HepG2 (cell line): ENCODE data around the gene MRPL14. TPM values are rescaled to one million over a fixed set of nuclear protein-coding genes. Genes with fewer than 3 reads are reported as not detected.

ENCODE experiments used
- ARNTL ChIP-seq: sonication (generic); formaldehyde crosslinking; IDR thresholded peaks from 2 replicates; pipeline ENCODE4 v1.4.0; 2020; ENCODE audit warnings: mild to moderate bottlenecking, missing genetic modification reagents
- BRF2 ChIP-seq: sonication (generic); formaldehyde crosslinking; IDR thresholded peaks from 2 replicates; pipeline ENCODE4 v1.8.1; 2022; ENCODE audit warnings: mild to moderate bottlenecking, missing genetic modification reagents
- CCAR2 ChIP-seq: fragments of 200-400 bp; formaldehyde crosslinking; optimal IDR thresholded peaks from 2 replicates; pipeline ENCODE3; 2018; ENCODE audit warnings: low read depth, mild to moderate bottlenecking, low read length, moderate library complexity
- CSRNP2 ChIP-seq: sonication (generic); formaldehyde crosslinking; conservative IDR thresholded peaks from 2 replicates; pipeline ENCODE4 v1.8.0; 2022; ENCODE audit warnings: low read depth, missing genetic modification reagents
- E2F2 ChIP-seq: sonication (generic); formaldehyde crosslinking; IDR thresholded peaks from 2 replicates; pipeline ENCODE4 v1.4.0; 2020; ENCODE audit warnings: missing genetic modification reagents, borderline replicate concordance
- EHMT2 ChIP-seq: fragments of 200-600 bp; sonication (generic); IDR thresholded peaks from 2 replicates; pipeline ENCODE4 v1.7.0; 2017; ENCODE audit warnings: antibody characterized with exemption, low read depth, low read length, borderline replicate concordance
- MAFK ChIP-seq, 2 experiments: IDR thresholded peaks in 1 of 2; conservative IDR thresholded peaks in 1 of 2; 2 replicates each; pipeline ENCODE4 v1.6.1; 2011; ENCODE audit warnings: improper control_type of control experiment in 2 of 2, low read length in 2 of 2
- MEIS2 ChIP-seq: sonication (generic); formaldehyde crosslinking; IDR thresholded peaks from 2 replicates; pipeline ENCODE4 v1.9.0; 2021; ENCODE audit warnings: mild to moderate bottlenecking, missing genetic modification reagents
- RBM22 ChIP-seq: fragments of 200-400 bp; formaldehyde crosslinking; optimal IDR thresholded peaks from 2 replicates; pipeline ENCODE3; 2017; ENCODE audit warnings: mild to moderate bottlenecking, low read length, moderate library complexity
- RFXAP ChIP-seq: sonication (generic); formaldehyde crosslinking; IDR thresholded peaks from 2 replicates; pipeline ENCODE4 v1.4.0; 2020; ENCODE audit warnings: missing genetic modification reagents, borderline replicate concordance
- SIN3A ChIP-seq: IDR thresholded peaks from 2 replicates; pipeline ENCODE4 v1.6.1; 2011; ENCODE audit warnings: low read depth, mild to moderate bottlenecking, control low read depth, low read length, borderline replicate concordance
- TEAD2 ChIP-seq: sonication (generic); formaldehyde crosslinking; IDR thresholded peaks from 2 replicates; pipeline ENCODE4 v1.9.0; 2021; ENCODE audit warnings: missing genetic modification reagents
- ZFP91 ChIP-seq: sonication (generic); formaldehyde crosslinking; IDR thresholded peaks from 2 replicates; pipeline ENCODE4 v1.9.0; 2022; ENCODE audit warnings: missing genetic modification reagents, mild to moderate bottlenecking, borderline replicate concordance
- ZNF276 ChIP-seq: sonication (generic); formaldehyde crosslinking; IDR thresholded peaks from 2 replicates; pipeline ENCODE4 v1.4.0; 2020; ENCODE audit warnings: mild to moderate bottlenecking, low read depth, missing genetic modification reagents
- ZNF280D ChIP-seq: sonication (generic); formaldehyde crosslinking; IDR thresholded peaks from 2 replicates; pipeline ENCODE4 v1.5.1; 2020; ENCODE audit warnings: mild to moderate bottlenecking, missing genetic modification reagents
- ZNF557 ChIP-seq: sonication (generic); formaldehyde crosslinking; IDR thresholded peaks from 2 replicates; pipeline ENCODE4 v1.4.0; 2020; ENCODE audit warnings: missing genetic modification reagents
- ZNF703 ChIP-seq: sonication (generic); formaldehyde crosslinking; IDR thresholded peaks from 2 replicates; pipeline ENCODE4 v1.5.1; 2020; ENCODE audit warnings: missing genetic modification reagents, mild to moderate bottlenecking, moderate library complexity, borderline replicate concordance
- ZNF781 ChIP-seq: sonication (generic); formaldehyde crosslinking; IDR thresholded peaks from 2 replicates; pipeline ENCODE4 v1.5.1; 2020; ENCODE audit warnings: borderline replicate concordance, mild to moderate bottlenecking, missing genetic modification reagents; ENCODE audit errors: not compliant biosample characterization
- polyA plus RNA-seq, 8 experiments: library from polyadenylated mRNA; depleted of rRNA in 3 of 8; stranded (reverse) in 7 of 8; unstranded in 1 of 8; fragments of >200 nt; fragmentation: Illumina TruSeq in 4 of 8; extraction: Trizol in 4 of 8; gene quantifications; 2 replicates each; pipeline versions ENCODE4 v1.2.1 to v1.2.3, GENCODE V29; 2011 to 2016; ENCODE audit warnings: low read depth in 4 of 8, missing spikeins in 1 of 8, mixed read lengths in 1 of 8; ENCODE audit not compliant: insufficient read depth in 1 of 8
- total RNA-seq, 5 experiments: library from RNA; depleted of rRNA; stranded (reverse); fragments of >200 nt; fragmentation: Illumina TruSeq; extraction: Trizol; gene quantifications; 2 replicates each; pipeline ENCODE4 v1.2.3, GENCODE V29; 2016; ENCODE audit warnings: low read depth in 1 of 5

MRPL14 gene
- total and polyA plus RNA-seq, 2 of the 13 experiments (the other 11 are each of a cell fraction or from before 2014, with no cell fraction given), result 157 to 178 TPM

GRCh38 chr6:44096612-44097011 is 30.6 kb downstream of the MRPL14 start (continued):
- no peak; the same call in 1 of the 2 replicates for TF ChIP-seq ZFP91 (CRISPR knock-in tag)
- TF ChIP-seq ZNF557, result no peak
- TF ChIP-seq E2F2 (CRISPR knock-in tag), result no peak
- no peak for TF ChIP-seq EHMT2
- no peak for TF ChIP-seq BRF2 (CRISPR knock-in tag)
- TF ChIP-seq ZNF781 (CRISPR knock-in tag), result no peak
- TF ChIP-seq MAFK (conservative IDR thresholded peaks at IDR 0.05 in 1 of 2, IDR thresholded peaks at IDR 0.05 in 1 of 2; ENCODE audit: low read length in 2 of 2), result peak in 1 of 2 experiments; percentile 33; a peak in 1 of 4 replicates
- TF ChIP-seq MEIS2 (CRISPR knock-in tag), result no peak; the same call in 1 of the 2 replicates
- no peak for TF ChIP-seq CCAR2
- no peak for TF ChIP-seq ZNF276
- TF ChIP-seq RBM22, result no peak
- TF ChIP-seq SIN3A, result no peak
- no peak; the same call in 1 of the 2 replicates for TF ChIP-seq ZNF280D (CRISPR knock-in tag)
- no peak for TF ChIP-seq ZNF703
- no peak for TF ChIP-seq CSRNP2 (CRISPR knock-in tag)
- TF ChIP-seq TEAD2 (CRISPR knock-in tag), result no peak
- no peak for TF ChIP-seq ARNTL
- TF ChIP-seq RFXAP (CRISPR knock-in tag), result no peak; the same call in 1 of the 2 replicates
